Muscle layer of colon (tissue), 2 donors: ENCODE results near the gene EPB41.

Experiments
- H3K27ac ChIP-seq: one replicate; pipeline ENCODE4 v1.7.0; 2013; ENCODE audit warnings: low read depth, mild to moderate bottlenecking, low read length, moderate library complexity
- H3K27me3 ChIP-seq, 2 donors: one replicate each; pipeline ENCODE4 v1.7.0; 2013; ENCODE audit warnings: low read length in 2 of 2, mild to moderate bottlenecking in 2 of 2; ENCODE audit not compliant: insufficient read depth in 2 of 2, control insufficient read depth in 1 of 2
- H3K36me3 ChIP-seq: one replicate; pipeline ENCODE4 v1.7.0; 2013; ENCODE audit warnings: mild to moderate bottlenecking, low read length; ENCODE audit not compliant: insufficient read depth
- H3K4me1 ChIP-seq: one replicate; pipeline ENCODE4 v1.7.0; 2013; ENCODE audit warnings: mild to moderate bottlenecking, low read length; ENCODE audit not compliant: insufficient read depth
- H3K4me3 ChIP-seq, 2 donors: one replicate each; pipeline ENCODE4 v1.7.0; 2013; ENCODE audit warnings: low read length in 2 of 2, low read depth in 1 of 2, mild to moderate bottlenecking in 1 of 2, moderate library complexity in 1 of 2
- H3K9ac ChIP-seq: one replicate; pipeline ENCODE4 v1.7.0; 2013; ENCODE audit warnings: low read length
- H3K9me3 ChIP-seq: one replicate; pipeline ENCODE4 v1.7.0; 2013; ENCODE audit warnings: mild to moderate bottlenecking, low read length
- donor health status: abdominal sarcoma.
- donor health status: Adenocarcinoma of cecum.

The EPB41 gene

GRCh38 chr1:28885472-28885877 lies 28.9 kb upstream of the EPB41 start:
- Histone ChIP-seq H3K9ac (no peak overlapping the region), H3K4me1 (peaks cover 33% of the 10 kb centered on the region), H3K27ac (peak overlapping the region; percentile 29)

DNA sequence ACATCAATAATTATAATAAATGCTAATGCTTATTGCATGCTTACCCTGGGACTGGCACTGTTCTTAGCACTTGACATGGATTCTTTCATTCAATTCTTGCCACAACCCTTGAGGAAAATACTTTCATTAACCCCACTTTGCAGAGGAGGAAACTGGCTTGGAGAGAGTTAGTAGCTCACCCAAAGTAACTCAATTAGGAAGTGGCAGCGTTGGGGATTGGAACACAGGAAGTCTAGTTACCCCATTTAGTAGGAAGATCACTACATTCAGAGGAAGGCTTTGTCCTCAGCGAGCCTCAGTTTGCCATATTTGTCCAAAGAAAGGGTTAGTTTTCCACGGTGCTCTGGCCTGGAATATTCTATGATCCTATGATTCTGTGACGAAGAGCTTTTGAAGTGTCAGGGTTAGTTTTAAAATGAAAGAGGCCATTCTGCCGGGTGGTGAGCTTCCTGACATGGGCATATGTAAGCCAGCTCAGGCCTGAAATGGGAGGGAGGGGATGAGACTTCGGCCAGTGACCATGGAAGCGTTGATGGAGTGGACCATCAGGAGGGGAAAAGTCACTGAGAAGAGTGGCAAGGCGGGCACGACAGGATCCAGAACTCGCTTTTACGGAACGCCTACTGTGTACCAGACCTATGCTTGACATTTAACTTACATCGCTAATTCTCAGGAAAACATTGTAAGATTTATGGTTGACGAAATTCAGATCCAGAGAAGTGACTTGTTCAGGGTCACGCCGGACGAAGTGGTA lies 28.2 kb upstream of the EPB41 start:
- Histone ChIP-seq H3K27me3 (no peaks in the 10 kb centered on the region), H3K27ac (peak overlapping the region; percentile 29), H3K4me1 (peaks cover 33% of the 10 kb centered on the region), H3K36me3 (no peaks in the 10 kb centered on the region), H3K9ac (no peak overlapping the region), H3K4me3 (peak overlapping the region in 1 of 2 donors; percentile 58), H3K9me3 (no peaks in the 10 kb centered on the region)

More at GRCh38 chr1:28885472-28885877, 28.9 kb upstream of the EPB41 start:
- H3K27me3 ChIP-seq: no peaks in the 10 kb centered on the region
- H3K36me3 ChIP-seq: no peaks in the 10 kb centered on the region
- no peaks in the 10 kb centered on the region for H3K9me3 ChIP-seq
- H3K4me3 ChIP-seq: no peak overlapping the region

DNA sequence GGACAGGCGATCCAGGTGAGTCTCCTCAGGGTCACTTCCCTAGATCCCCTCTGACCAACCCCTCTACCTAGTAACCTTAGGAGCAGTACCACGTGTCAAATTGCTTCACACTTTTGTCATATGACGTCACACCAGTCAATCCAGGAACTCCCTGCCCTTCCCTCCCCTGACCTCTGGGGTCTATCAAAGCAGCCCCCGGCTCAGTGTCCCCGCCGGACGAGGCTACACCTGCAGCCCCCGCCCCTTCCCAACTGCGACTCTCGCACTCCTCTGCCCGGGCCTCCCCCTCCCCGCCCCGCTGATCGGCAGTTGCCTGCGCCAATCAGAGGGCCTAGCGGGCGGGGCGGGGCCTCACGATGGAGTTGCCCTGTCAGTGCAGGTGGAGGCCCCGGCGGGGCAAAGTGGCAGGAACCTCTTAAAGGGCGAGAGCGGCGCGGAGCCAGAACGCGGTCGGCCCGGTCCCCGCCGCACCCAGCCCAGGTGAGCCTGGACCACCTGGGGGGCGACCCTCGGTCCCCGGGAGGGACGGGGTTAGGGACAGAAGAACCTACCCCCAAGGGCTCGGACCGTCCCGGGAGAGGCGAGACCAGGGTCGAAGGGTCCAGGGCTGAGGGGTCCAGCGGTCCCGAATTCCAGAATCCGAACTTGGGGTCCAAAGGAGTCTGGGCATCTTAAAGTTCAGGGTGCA lies 27.5 kb upstream of the EPB41 start:
- no peaks in the 10 kb centered on the region for H3K36me3 ChIP-seq
- H3K27me3 ChIP-seq: no peaks in the 10 kb centered on the region
- H3K4me3 ChIP-seq: peak overlapping the region; percentile 58 to 99
- H3K9ac ChIP-seq: peak overlapping the region; percentile 82
- H3K27ac ChIP-seq: peak overlapping the region; percentile 29
- no peaks in the 10 kb centered on the region for H3K9me3 ChIP-seq
- peaks cover 33% of the 10 kb centered on the region for H3K4me1 ChIP-seq

DNA sequence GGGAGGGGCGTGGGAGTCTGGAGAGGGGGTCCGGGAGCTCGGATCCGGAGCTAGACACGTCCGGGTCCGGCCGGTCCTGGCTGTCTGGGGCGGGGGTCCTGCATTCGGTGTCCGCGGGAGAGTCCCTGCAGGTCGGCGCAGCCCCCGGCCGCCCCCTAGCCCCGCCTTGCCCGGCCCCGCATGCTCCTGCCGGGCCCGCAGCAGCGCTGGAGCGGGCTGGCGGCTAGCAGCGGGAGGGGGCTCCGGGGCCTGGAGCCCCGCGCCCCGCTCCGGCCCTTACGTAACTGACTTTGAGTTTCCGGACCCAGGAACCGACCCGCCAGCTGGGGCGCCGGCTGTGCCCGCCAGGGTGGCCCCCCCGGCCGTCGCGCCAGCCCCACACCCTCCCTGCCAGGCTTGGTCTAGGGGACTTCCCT lies 26.9 kb upstream of the EPB41 start:
- H3K4me1 ChIP-seq: peaks cover 29% of the 10 kb centered on the region
- H3K27me3 ChIP-seq: no peaks in the 10 kb centered on the region
- peak overlapping the region; percentile 82 for H3K9ac ChIP-seq
- no peaks in the 10 kb centered on the region for H3K9me3 ChIP-seq
- peak overlapping the region; percentile 29 for H3K27ac ChIP-seq
- peak overlapping the region; percentile 58 to 99 for H3K4me3 ChIP-seq
- no peaks in the 10 kb centered on the region for H3K36me3 ChIP-seq

DNA sequence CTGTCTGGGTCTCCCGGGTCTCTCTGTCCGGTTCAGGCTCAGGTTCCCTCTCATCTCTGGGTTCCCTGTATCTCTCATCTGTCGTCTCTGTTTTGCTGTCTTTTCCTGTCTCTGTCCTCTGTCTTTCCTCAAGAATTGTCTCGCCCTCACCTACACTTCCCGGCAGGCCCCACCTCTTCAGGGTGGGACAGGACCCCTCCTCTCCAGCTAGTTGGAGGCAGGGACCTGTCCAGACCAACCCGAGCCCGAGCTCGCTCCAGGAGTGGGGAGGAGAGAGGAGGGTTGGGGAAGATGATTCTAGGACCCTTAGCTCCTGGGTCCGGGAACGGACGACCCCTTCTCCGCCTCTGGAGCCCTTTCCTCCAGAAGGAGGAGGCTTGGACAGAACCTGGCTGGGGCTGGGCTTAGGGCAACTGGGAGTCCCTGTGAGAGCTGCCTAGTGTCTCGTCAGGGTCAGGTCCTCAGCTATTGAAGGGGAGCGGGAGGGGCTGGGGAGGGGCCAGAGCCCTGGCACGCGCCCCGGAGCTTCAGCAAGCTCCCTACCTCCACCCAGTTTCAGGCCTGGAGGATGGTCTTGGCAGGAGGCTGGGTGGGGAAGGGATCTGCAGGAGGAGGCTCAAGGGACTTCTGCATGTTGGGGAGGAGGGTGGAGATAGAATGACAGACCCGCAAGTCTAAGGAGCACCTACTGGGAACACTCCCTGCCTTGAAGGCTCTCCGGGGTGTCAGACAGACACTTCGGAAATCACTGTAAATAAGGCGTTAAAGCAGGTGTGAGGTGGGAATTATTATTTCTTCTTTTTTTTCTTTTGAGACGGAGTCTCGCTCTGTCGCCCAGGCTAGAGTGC lies 26.3 kb upstream of the EPB41 start:
- peak overlapping the region; percentile 29 for H3K27ac ChIP-seq
- H3K9ac ChIP-seq: peak overlapping the region; percentile 82
- no peaks in the 10 kb centered on the region for H3K36me3 ChIP-seq
- peaks cover 28% of the 10 kb centered on the region for H3K4me1 ChIP-seq
- H3K27me3 ChIP-seq: no peaks in the 10 kb centered on the region
- no peaks in the 10 kb centered on the region for H3K9me3 ChIP-seq
- peak overlapping the region; percentile 58 to 99 for H3K4me3 ChIP-seq

GRCh38 chr1:28888915-28889314 lies 25.5 kb upstream of the EPB41 start:
- Histone ChIP-seq H3K9me3 (no peaks in the 10 kb centered on the region), H3K27me3 (no peaks in the 10 kb centered on the region), H3K36me3 (no peaks in the 10 kb centered on the region), H3K4me1 (peaks cover 28% of the 10 kb centered on the region), H3K4me3 (no peak overlapping the region), H3K27ac (no peak overlapping the region), H3K9ac (no peak overlapping the region)

- no peaks in the 10 kb centered on the region for H3K9me3 ChIP-seq
- H3K4me3 ChIP-seq: no peak overlapping the region
- H3K4me1 ChIP-seq: peaks cover 26% of the 10 kb centered on the region
- no peak overlapping the region for H3K27ac ChIP-seq
- H3K9ac ChIP-seq: no peak overlapping the region
- H3K36me3 ChIP-seq: no peaks in the 10 kb centered on the region
- no peaks in the 10 kb centered on the region for H3K27me3 ChIP-seq
These were observed 25.0 kb upstream of the EPB41 start for GRCh38 chr1:28889357-28889756.

DNA sequence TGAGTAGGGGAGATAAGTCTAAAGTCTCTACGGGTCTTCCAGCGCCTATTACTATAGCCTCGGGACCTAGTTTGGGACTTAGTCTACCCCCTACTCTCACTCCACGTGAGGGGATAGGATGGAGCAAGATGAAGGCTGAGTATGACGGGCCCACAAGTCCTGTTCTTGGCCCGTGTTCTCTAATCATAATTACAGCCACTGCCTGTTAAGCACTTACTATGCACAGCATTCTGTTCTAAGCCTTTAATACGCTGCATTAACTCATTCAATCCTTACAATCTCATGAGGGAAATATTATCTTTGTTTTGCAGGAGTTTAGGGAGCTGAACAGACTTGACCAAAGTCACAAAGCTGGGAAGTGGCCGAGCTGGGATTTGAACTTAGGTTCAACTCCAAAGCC lies 23.9 kb upstream of the EPB41 start:
- Histone ChIP-seq H3K9ac (no peak overlapping the region), H3K4me1 (peaks cover 17% of the 10 kb centered on the region)

DNA sequence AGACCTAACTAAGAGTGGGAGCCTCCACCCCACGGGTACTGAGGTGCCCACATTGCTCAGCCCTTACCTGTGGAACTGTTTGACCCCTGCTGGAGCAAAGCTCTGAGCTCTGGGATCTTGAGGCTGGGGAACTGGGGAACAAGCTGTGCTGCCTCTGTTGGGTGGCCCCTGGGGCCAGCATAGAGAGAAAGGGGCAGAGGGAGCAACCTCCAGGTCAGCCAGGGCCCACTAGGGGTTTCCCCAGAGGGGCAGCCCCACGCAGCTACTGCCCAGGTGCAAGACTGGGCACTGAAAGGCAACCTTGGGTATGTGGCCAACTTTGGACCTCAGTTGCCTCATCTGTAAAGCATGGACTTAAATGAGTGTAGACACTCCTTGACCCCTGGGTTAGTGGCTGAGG lies 23.5 kb upstream of the EPB41 start:
- Histone ChIP-seq H3K4me3 (no peak overlapping the region), H3K27me3 (no peaks in the 10 kb centered on the region), H3K9me3 (no peaks in the 10 kb centered on the region), H3K27ac (no peak overlapping the region), H3K36me3 (no peaks in the 10 kb centered on the region), H3K9ac (no peak overlapping the region), H3K4me1 (peaks cover 19% of the 10 kb centered on the region)

More for the DNA sequence above, 23.9 kb upstream of the EPB41 start:
- Histone ChIP-seq H3K27me3 (no peaks in the 10 kb centered on the region), H3K9me3 (no peaks in the 10 kb centered on the region), H3K4me3 (no peak overlapping the region), H3K36me3 (no peaks in the 10 kb centered on the region), H3K27ac (no peak overlapping the region)

GRCh38 chr1:28891256-28891655 lies 23.1 kb upstream of the EPB41 start:
- Histone ChIP-seq H3K4me3 (no peak overlapping the region), H3K27me3 (no peaks in the 10 kb centered on the region), H3K27ac (no peak overlapping the region), H3K9ac (no peak overlapping the region), H3K4me1 (peaks cover 21% of the 10 kb centered on the region), H3K9me3 (no peaks in the 10 kb centered on the region), H3K36me3 (no peaks in the 10 kb centered on the region)

DNA sequence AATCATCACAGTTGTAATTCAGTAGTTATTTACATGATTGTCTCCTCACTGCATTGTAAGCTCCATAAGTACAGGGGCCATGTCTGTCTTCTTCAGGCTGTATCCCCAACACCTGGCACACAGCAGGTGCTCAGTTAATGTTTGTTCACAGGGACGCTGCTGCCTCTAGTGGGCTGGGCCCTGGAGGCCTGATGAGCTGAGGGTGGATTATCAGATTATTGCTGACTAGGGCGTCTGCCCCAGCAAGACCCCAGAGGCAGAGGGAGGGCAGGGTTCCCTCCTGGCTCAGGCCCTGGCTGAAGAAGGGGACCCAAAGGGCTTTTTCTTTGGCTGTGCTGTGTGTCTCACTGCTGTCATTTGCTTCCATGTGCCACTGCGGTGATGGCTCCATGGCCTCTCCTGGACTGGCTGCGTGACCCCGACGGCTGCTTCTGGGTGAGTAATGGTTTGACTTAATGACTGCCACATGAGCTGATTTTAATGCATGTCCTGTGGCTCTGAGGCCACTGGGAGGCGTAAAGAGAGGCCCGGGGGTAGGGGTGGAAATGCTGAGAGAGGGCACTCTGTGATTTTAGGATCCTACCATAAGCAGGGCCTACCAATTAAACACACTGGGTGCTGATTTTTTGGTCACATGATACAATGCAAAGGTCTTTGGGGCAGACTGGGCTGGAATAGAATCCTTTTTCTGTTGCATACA lies 20.8 kb upstream of the EPB41 start:
- H3K4me1 ChIP-seq: peaks cover 23% of the 10 kb centered on the region
- H3K36me3 ChIP-seq: no peaks in the 10 kb centered on the region
- H3K9me3 ChIP-seq: no peaks in the 10 kb centered on the region
- H3K4me3 ChIP-seq: no peak overlapping the region
- H3K9ac ChIP-seq: no peak overlapping the region
- no peaks in the 10 kb centered on the region for H3K27me3 ChIP-seq
- no peak overlapping the region for H3K27ac ChIP-seq
